ENCODE data around the gene PLXDC2. TPM values are rescaled to one million over a fixed set of nuclear protein-coding genes. Genes with fewer than 3 reads are reported as not detected.

Gene PLXDC2
- total RNA-seq, 1 donor from 2014 or later: 0.86 TPM

DNA sequence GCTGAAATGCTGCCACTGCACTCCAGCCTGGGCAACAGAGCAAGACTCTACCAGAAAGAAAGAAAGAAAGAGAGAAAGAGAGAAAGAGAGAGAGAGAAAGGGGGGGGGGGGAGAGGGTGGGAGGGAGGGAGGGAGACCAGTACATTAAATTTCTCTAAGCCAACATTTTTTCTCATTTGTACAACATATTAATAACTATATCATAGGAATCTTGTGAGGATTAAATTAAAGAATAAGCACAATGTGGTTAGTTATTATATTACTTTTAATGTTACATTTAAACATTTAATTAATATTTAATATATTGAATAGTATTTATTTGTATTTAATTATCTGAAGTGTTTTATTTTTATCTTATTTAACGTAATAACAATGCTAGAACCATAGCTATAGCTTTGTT, 53.1 kb downstream of the PLXDC2 start:
- DNase-seq (ENCODE audit: low read depth): no peak
- no peak overlapping the region for H3K4me3 ChIP-seq (ENCODE audit: low read depth, low read length)
- no peak for TF ChIP-seq CTCF (conservative IDR thresholded peaks at IDR 0.05; ENCODE audit: low read depth, low read length)

DNA sequence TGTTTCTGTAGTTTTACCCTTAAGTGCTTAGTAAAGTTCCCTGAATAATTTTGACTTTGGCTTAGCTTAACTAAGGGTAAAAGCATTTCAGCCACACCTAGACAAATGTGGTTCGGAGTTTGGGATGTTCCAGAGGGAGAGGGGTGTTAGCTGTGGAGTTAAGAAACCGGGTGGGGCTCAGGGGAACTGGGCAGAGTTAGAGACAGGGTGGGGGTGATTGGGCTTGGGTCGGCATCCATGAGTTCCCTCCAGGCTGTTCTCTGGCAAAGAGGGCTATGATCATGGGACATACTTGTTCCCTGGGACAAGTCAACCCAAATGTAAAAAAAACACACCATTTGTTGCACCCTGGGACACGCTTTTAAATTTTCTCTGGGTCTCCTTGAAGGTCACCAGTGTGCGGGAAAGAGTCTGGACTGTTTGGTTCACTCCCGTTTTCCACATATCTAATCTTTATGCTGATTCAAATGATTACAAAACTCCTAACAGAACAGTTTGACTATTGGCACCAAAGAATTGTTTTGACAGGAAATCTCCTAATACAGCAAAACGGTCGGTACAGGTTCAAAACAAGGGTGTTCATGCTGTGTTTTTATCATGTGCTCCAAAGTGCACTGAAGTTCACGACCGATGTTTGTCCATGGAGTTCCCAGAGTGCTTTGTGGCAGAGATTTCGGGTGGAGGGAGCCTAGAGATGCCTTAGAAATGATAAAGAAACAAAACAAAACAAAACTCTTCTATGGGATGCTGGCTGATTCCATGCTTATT, 56.5 kb downstream of the PLXDC2 start:
- no peak for DNase-seq (ENCODE audit: low read depth)
- no peak for TF ChIP-seq CTCF (conservative IDR thresholded peaks at IDR 0.05; ENCODE audit: low read depth, low read length)
- no peak overlapping the region for H3K4me3 ChIP-seq (ENCODE audit: low read depth, low read length)

GRCh38 chr10:19874190-19874589, 58.0 kb downstream of the PLXDC2 start:
- no peak for DNase-seq (ENCODE audit: low read depth)
- no peak for TF ChIP-seq CTCF (conservative IDR thresholded peaks at IDR 0.05; ENCODE audit: low read depth, low read length)
- H3K4me3 ChIP-seq (ENCODE audit: low read depth, low read length): no peak overlapping the region

- DNase-seq (ENCODE audit: low read depth): peak; percentile 94
- TF ChIP-seq CTCF (conservative IDR thresholded peaks at IDR 0.05; ENCODE audit: low read depth, low read length): no peak
Observed at GRCh38 chr10:19874791-19875190, 58.6 kb downstream of the PLXDC2 start.

GRCh38 chr10:19876570-19876969, 60.3 kb downstream of the PLXDC2 start:
- no peak for TF ChIP-seq CTCF (conservative IDR thresholded peaks at IDR 0.05; ENCODE audit: low read depth, low read length)
- no peak overlapping the region for H3K4me3 ChIP-seq (ENCODE audit: low read depth, low read length)
- no peak for DNase-seq (ENCODE audit: low read depth)

More at GRCh38 chr10:19874791-19875190, 58.6 kb downstream of the PLXDC2 start:
- H3K4me3 ChIP-seq (ENCODE audit: low read depth, low read length): no peak overlapping the region

- no peak for TF ChIP-seq CTCF (conservative IDR thresholded peaks at IDR 0.05; ENCODE audit: low read depth, low read length)
- no peak for DNase-seq (ENCODE audit: low read depth)
Observed at GRCh38 chr10:19877466-19878255, 61.4 kb downstream of the PLXDC2 start.

More at GRCh38 chr10:19877466-19878255, 61.4 kb downstream of the PLXDC2 start:
- H3K4me3 ChIP-seq (ENCODE audit: low read depth, low read length): no peak overlapping the region

Data from epithelial cell of proximal tubule (primary cell).